Uterus (tissue), 2 donors: ENCODE results near the gene MEF2C.

Experiments used
- POLR2A ChIP-seq, 2 donors: fragments of 450-650 bp; IDR thresholded peaks; one replicate each; pipeline ENCODE4 v1.6.1; 2016; ENCODE audit warnings: antibody characterized with exemption in 2 of 2, mild to moderate bottlenecking in 1 of 2, moderate library complexity in 1 of 2
- TF ChIP-seq, protein P1 (sequence below), 4 experiments: fragments of 200-600 bp in 2 of 4; fragments of 450-650 bp in 2 of 4; sonication (generic) in 2 of 4; IDR thresholded peaks; one replicate each; pipeline ENCODE4 v1.5.1; 2016 to 2019; ENCODE audit warnings: antibody characterized with exemption in 4 of 4, mild to moderate bottlenecking in 2 of 4, moderate library complexity in 1 of 4

DNA sequence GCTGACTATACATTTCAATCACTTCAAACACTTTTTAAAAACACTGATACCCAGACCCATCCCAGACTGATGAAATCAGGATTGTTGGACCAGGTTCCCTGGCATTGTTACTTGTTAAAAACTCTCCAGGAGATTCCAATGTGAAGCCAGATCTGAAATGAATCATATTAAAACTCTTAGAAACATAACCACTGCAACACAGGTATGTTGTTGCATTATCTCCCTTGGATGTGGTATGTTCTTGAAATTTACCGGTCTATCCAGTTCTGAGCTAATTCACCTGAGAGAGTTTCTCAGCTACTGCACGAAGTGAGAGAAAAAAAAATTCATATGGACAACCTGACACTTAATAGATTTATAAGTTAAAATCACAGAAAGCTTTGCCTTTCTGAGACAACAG lies 21.8 kb downstream of the MEF2C start:
- TF ChIP-seq POLR2A (IDR thresholded peaks at IDR 0.05), result no peak
- TF ChIP-seq, protein P1, sequence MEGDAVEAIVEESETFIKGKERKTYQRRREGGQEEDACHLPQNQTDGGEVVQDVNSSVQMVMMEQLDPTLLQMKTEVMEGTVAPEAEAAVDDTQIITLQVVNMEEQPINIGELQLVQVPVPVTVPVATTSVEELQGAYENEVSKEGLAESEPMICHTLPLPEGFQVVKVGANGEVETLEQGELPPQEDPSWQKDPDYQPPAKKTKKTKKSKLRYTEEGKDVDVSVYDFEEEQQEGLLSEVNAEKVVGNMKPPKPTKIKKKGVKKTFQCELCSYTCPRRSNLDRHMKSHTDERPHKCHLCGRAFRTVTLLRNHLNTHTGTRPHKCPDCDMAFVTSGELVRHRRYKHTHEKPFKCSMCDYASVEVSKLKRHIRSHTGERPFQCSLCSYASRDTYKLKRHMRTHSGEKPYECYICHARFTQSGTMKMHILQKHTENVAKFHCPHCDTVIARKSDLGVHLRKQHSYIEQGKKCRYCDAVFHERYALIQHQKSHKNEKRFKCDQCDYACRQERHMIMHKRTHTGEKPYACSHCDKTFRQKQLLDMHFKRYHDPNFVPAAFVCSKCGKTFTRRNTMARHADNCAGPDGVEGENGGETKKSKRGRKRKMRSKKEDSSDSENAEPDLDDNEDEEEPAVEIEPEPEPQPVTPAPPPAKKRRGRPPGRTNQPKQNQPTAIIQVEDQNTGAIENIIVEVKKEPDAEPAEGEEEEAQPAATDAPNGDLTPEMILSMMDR (IDR thresholded peaks at IDR 0.05), result no peak
